A549 treated with AZD2906 at 1 μM for 4 hours (cell line): Measurements from ENCODE around the gene CERK. TPM values are rescaled to one million over a fixed set of nuclear protein-coding genes. Genes with fewer than 3 reads are reported as not detected.

ENCODE experiments used
- total RNA-seq: library from RNA; stranded (reverse); fragments of 200-300 nt; extraction: Qiagen RNA extraction; gene quantifications from 5 replicates; pipeline ENCODE4 v1.2.3, GENCODE V29; 2022

Gene CERK, protein sequence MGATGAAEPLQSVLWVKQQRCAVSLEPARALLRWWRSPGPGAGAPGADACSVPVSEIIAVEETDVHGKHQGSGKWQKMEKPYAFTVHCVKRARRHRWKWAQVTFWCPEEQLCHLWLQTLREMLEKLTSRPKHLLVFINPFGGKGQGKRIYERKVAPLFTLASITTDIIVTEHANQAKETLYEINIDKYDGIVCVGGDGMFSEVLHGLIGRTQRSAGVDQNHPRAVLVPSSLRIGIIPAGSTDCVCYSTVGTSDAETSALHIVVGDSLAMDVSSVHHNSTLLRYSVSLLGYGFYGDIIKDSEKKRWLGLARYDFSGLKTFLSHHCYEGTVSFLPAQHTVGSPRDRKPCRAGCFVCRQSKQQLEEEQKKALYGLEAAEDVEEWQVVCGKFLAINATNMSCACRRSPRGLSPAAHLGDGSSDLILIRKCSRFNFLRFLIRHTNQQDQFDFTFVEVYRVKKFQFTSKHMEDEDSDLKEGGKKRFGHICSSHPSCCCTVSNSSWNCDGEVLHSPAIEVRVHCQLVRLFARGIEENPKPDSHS
- 22.4 to 24.7 TPM (median 24.1 TPM) in 5 replicates for total RNA-seq

DNA sequence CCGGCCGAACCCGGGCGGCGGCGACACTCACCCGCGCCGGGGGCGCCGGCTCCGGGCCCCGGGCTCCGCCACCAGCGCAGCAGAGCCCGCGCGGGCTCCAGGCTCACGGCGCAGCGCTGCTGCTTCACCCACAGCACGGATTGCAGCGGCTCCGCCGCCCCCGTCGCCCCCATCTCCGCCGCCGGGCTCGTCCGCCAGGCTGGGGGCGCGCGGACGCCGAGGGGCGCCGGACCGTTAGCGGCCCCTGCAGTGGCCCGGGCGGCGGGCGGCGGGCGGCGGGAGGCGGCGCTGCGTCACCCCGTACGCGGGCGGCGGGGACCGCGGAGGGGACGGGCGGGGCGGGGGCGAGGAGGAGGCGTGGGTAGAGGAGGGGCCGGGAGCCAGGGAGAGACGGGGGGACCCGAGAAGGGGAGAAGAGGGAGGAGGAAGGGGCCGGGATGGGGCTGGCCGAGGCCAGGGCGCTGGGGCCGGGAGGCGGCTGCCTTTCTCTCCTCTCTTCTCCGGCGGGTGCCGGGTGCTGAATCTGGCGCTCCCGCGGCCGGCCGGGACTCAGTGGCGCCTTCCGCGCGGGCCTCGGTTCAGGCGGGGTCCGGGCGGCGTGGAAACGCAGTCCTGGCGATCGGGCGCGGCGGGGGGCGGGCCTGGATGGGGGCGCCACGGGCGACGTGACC is at the start of gene CERK:
Gene CERK (minus strand): TSS at position 277 of the 671 bp plus-strand sequence. CDS start 104 bp downstream, at position 173.

DNA sequence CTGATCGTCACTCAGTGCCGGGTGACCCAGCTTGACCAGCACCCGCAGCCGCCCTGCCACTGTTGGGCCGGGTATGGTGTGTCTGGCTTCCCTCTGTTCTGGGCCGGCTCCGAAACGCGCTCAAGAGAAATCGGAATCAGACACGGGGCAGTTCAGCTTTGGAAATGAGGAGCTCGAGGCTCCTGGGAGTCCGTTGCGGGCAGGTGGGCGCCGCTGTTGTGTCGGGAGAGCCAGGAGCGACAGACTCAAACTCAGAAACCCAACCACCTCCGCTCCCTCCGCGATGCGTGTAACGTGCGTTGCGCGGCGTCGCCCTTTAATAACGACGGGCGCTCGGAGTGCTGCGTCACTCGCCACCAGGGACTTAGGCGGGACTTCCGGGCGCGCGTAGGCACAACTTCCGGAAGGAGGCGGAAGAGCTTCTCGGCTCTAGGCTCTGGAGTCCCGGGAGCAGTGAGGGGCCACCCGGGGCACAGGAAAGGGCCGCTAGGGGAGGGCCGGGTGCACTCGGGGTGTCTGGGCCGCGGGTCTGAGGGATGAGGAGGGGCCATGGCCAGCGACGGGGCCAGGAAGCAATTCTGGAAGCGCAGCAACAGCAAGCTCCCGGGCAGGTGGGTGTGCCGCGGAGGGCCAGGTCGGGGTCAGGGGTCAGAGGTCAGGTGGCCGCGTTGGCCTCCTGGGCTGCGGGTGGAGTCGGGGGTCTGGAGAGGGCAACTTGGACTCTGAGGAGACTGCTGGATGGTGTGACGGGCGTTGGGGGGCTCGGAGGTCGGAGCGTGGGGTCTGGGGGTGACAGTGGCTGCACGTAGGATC is 24.4 kb upstream of the CERK start, which contains the start of gene TBC1D22A:
Gene TBC1D22A (plus strand): TSS at position 413 of the 813 bp plus-strand sequence. CDS start 137 bp downstream, at position 550.

Other genes with a start within 250 kb of the CERK start
- 24.1 to 32.1 TPM (median 30.4 TPM) in 5 replicates for gene CELSR1, start 200.6 kb downstream of the CERK start, total RNA-seq
- 17.7 to 25.9 TPM (median 22.2 TPM) in 5 replicates for gene GRAMD4, start 117.9 kb downstream of the CERK start, total RNA-seq
- 9.0 to 10.4 TPM (median 10.0 TPM) in 5 replicates for gene TBC1D22A, start 24.4 kb upstream of the CERK start, total RNA-seq